GM19238 (cell line): ENCODE results near the gene CLMN.

ENCODE experiments used
- DNase-seq: peaks from one replicate; pipeline ENCODE4 v3.0.0; 2011; ENCODE audit warnings: low spot score; ENCODE audit not compliant: insufficient read length

The CLMN gene

DNA sequence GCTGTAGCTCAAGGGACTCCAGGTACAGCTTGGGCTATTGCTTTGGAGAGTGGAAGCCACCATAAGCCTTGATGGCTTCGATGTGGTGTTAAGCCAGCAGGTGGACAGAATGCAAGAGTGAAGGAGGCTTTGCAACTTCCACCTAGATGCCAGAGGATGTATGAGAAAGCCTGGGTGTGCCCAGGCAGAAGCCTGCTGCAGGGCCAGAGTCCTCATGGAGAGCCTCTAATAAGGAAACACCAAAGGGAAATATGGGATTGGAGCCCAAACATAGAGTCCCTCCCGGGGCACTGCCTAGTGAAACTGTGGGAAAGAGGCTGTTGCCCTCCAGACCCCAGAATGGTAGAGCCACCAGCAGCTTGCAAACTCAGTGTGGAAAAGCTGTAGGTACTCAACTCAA is 152.5 kb downstream of the CLMN start:
- no peak for DNase-seq

- no peak for DNase-seq
Observed at GRCh38 chr14:95165517-95165916, 154.2 kb downstream of the CLMN start.

DNA sequence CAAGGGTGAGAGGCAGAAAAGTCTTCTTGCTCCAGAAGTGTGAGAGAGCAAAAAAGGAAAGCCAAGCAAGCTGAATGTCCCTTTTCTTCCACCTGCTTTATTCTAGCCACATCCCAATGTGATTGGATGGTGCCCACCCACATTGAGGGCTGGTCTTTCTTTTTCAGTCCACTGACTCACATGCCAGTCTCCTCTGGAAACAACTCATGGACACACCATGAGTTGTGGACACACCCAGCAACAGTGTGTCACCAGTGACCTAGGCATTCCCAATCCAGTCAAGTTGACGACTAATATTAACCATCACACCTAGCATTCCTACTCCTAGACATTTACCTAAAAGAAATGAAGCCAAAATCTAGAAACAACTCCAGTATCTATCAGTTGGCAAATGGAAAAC is 155.2 kb downstream of the CLMN start:
- DNase-seq: no peak

- no peak for DNase-seq
Observed at GRCh38 chr14:95163666-95164065, 156.0 kb downstream of the CLMN start.

DNA sequence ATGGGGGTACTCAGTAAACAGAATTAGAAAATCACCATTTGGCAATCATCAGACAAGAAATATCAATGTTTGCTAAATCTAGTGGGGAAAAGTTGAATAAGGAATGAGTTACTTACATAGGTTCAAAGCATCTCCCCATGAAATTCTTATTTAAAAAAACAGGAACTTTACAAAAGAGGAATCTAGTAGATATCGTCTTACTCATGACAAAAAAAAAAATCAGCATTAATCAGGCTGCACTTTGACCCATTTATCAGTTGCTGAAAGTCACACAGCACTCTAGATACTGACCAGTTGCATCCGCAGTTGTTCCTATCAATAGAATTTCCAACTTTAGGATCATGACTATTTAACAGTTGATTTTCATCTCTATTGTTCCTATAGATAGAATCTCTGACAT is 156.6 kb downstream of the CLMN start:
- no peak for DNase-seq

GRCh38 chr14:95162641-95163040 is 157.1 kb downstream of the CLMN start:
- DNase-seq: no peak

GRCh38 chr14:95157327-95158189 is 162.2 kb downstream of the CLMN start, which contains the start of gene DICER1:
Gene DICER1 (minus strand): TSS chr14:95157529. CDS start chr14:95133458, 24,071 bp downstream.
- DNase-seq: peak; percentile 95

- no peak for DNase-seq
Observed at GRCh38 chr14:95157048-95157326, 162.7 kb downstream of the CLMN start.

- DNase-seq: peak; percentile 37
Observed at GRCh38 chr14:95156161-95157047, 163.3 kb downstream of the CLMN start.

DNA sequence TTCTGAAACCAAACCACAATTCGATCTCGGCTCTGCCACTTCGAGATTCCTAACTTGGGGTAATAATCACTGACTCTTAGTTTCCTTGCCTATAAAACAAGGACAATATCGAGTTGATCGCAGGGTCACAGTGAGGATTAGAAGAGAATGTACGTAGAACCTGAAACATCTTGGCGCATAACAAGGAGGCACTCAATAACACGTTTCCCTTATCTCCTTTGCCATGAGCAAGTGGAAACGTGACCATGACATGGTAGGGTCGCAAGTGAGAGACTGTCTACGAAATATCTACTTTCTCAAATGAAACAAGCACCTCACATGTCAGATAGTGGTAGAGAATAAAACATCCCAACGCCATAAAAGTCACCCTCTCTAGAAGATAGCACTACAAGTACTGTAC is 164.7 kb downstream of the CLMN start:
- no peak for DNase-seq

- no peak for DNase-seq
Observed at GRCh38 chr14:95153866-95154265, 165.8 kb downstream of the CLMN start.

DNA sequence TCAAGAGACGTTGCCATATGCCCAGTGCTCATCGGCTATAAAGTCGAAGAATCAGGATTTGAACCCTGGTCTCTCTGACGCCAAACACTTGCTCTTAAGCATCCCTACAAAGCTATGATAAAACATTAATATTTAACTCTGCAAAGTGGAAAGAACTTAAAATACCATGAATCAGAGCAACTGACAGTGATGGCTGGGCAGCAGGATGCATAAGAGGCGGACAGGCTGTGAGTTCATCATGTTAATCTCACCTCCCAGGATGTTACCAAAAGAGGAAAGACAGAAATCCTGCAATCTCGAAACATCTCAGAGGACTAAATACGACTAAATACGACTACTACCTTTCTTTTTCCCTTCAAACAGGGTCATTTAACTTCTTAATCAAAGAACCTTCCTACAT is 168.1 kb downstream of the CLMN start:
- DNase-seq: no peak

DNA sequence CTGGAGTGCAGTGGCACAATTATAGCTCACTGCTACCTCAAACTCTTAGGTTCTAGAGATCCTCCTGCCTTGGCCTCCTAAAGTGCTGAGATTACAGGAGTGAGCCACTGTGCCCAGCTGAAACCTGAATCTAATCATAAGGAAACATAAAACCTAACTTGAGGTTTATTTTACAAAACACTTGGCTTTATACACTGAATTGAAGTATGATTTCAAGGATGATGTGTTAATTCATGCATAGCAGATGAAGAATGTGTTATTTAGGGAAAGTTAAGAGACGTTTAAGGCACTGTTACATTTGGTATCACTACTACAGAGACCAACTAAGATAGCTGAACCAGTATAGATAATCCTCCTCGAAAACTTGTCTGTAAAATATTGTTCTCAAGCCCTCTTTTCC is 168.8 kb downstream of the CLMN start:
- no peak for DNase-seq

DNA sequence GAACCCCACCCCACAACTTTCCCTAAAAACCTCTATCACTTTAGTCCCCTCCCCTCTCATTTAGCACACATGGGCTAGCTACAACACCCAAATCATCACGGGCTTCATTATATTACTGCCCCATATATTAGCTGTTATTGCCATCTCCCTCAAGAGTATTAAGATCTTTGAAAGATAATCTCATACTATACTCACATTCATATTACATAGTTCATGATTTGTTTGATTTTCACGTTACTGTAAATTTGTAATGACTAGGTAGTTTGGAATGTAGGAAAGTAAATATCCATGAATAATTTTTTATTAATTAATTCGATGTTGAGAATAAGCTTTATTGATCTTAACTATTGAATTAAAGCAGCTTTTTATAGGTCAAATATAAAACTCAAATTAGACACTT is 170.3 kb downstream of the CLMN start:
- no peak for DNase-seq

- no peak for DNase-seq
Observed at GRCh38 chr14:95147597-95147996, 172.1 kb downstream of the CLMN start.

GRCh38 chr14:95146079-95146771 is 173.5 kb downstream of the CLMN start:
- no peak for DNase-seq

DNA sequence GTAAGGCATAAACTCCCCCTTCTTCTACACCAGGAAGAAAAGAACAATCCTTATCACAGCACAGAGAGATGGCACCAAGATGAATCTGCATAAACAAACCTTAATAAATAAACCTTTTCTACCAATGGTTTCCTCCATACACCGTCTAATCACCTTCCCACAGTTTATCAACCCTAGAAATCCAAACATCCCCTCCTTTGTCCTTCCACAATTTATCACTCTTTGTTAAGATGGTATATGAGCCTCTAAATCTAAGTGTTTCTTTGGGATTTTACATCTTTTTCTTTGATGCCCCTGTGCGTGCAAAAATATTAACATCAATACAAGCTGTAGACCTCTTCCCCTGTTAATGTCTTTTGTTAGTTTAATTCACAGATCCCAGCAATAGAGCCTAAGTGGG is 174.9 kb downstream of the CLMN start:
- DNase-seq: no peak

- DNase-seq: no peak
Observed at GRCh38 chr14:95143808-95144620, 175.7 kb downstream of the CLMN start.

- DNase-seq: no peak
Observed at GRCh38 chr14:95142208-95142607, 177.5 kb downstream of the CLMN start.

GRCh38 chr14:95141684-95142083 is 178.0 kb downstream of the CLMN start:
- no peak for DNase-seq
